Effector CD4-positive, alpha-beta T cell (primary cell): ENCODE results near the gene NAPG.
"Not testable (repeated sequence)": the region's sequence is repeated elsewhere in the genome, so short reads cannot be mapped to it uniquely, and the experiment has no call there.

ENCODE experiments used
- DNase-seq: peaks from one replicate; pipeline ENCODE4 v3.0.0-alpha.2; 2020

The NAPG gene

GRCh38 chr18:10552226-10552625 lies 26.4 kb downstream of the NAPG start:
- DNase-seq: no peak

- DNase-seq: not testable (repeated sequence)
Observed at GRCh38 chr18:10556251-10556650, 30.4 kb downstream of the NAPG start.

- no peak for DNase-seq
Observed at GRCh38 chr18:10557085-10557677, 31.4 kb downstream of the NAPG start.

- no peak for DNase-seq
Observed at GRCh38 chr18:10558243-10558966, 32.6 kb downstream of the NAPG start.

GRCh38 chr18:10558967-10559298 lies 33.1 kb downstream of the NAPG start:
- DNase-seq: no peak

GRCh38 chr18:10559553-10560451 lies 34.0 kb downstream of the NAPG start:
- no peak for DNase-seq

- peak; percentile 42 for DNase-seq
Observed at GRCh38 chr18:10560452-10561045, 34.7 kb downstream of the NAPG start.

- DNase-seq: no peak
Observed at GRCh38 chr18:10562773-10563160, 36.9 kb downstream of the NAPG start.

- DNase-seq: no peak
Observed at GRCh38 chr18:10563886-10564285, 38.1 kb downstream of the NAPG start.

- no peak for DNase-seq
Observed at GRCh38 chr18:10564975-10565773, 39.3 kb downstream of the NAPG start.

- DNase-seq: no peak
Observed at GRCh38 chr18:10565835-10566234, 40.0 kb downstream of the NAPG start.

- DNase-seq: no peak
Observed at GRCh38 chr18:10566390-10566789, 40.6 kb downstream of the NAPG start.

GRCh38 chr18:10569941-10570340 lies 44.1 kb downstream of the NAPG start:
- not testable (repeated sequence) for DNase-seq

- DNase-seq: no peak
Observed at GRCh38 chr18:10570622-10571021, 44.8 kb downstream of the NAPG start.

GRCh38 chr18:10571537-10571936 lies 45.7 kb downstream of the NAPG start:
- no peak for DNase-seq

- DNase-seq: not testable (repeated sequence)
Observed at GRCh38 chr18:10573261-10573660, 47.4 kb downstream of the NAPG start.

GRCh38 chr18:10574412-10574811 lies 48.6 kb downstream of the NAPG start:
- not testable (repeated sequence) for DNase-seq

GRCh38 chr18:10577842-10578572 lies 52.2 kb downstream of the NAPG start:
- DNase-seq: not testable (repeated sequence)

GRCh38 chr18:10578573-10578899 lies 52.7 kb downstream of the NAPG start:
- DNase-seq: not testable (repeated sequence)

- no peak for DNase-seq
Observed at GRCh38 chr18:10579079-10579867, 53.4 kb downstream of the NAPG start.

- no peak for DNase-seq
Observed at GRCh38 chr18:10580215-10580614, 54.4 kb downstream of the NAPG start.
